ENCODE measurements around the gene HMBS.
"Not testable (repeated sequence)": the region's sequence is repeated elsewhere in the genome, so short reads cannot be mapped to it uniquely, and the experiment has no call there.

HMBS gene

DNA sequence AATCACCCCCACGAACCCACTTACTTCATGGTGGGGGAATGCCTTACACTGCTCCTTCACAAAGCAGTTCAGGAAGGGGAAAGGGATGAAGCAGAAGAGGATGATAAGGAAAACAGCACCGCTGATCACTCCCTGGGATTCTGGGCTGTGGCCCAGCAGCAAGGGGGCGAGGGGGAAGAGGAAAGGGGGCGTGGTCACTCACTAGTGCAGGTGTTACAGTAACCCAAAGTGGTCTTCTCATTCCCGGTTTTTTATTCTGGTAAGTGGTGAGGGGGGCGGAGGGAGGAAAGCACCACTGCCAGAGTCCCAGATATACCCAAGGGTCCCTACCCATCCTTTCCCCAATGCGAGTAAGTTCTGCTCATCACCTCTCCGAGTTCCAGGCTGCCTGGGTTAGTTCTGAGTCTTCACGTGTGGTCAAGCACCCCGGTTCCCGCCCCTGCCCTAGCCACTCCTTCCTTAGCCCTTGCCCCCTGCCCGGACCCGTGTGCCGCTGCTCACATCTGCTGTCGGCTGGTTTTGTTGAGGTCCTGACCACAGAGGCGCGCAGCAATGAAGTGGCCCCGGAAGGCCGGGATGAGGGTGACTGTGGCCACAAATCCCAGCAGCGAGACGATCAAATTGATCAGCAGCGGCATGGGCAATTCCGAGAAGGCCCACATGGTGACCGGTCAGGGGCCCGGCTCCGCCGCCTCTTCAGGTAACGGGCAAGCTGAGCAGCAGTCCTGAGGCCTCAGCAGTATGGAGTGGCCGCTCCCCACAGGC lies 16.5 kb downstream of the HMBS start:
- no peak for DNase-seq (ENCODE audit: low read depth in 3 of 3)

DNA sequence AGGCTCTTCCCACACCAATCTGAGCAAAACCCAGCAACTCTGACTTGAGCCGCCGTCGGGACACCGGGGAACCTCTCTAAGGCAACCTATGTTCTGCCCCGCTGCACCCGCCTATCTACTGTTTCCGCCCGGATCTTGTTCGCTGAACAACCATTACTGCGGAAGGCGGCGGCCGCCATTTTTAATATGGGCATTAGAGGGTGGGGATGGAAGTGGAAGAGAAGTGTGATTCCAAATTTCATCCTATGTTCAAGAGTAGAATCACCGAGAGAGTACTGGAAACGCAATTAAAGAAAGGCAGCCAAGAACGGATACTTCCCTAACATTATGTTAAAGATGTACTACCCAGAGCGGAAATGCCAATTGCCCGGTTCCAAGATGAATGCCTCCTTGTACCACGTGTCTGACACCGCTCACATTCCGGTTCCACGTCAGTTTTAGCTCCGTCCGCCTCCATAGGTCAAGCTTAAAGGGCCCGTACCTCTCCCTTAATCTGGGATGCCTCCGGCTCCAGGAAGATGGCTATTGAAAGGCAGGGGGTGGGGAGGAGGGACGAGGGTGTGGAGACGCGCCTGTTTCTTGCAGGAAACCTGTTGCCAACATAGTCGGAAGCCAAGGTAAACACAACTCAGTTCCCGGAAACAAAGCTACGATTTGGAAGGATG lies 17.2 kb downstream of the HMBS start, which contains the start of gene DPAGT1:
Gene DPAGT1, minus strand, starts transcription at position 95 of the 665 bp plus-strand sequence. CDS start 198 bp downstream, outside the sequence.
- DNase-seq (ENCODE audit: low read depth in 3 of 3), result peak; percentile 65 to 78 (median 67)

DNA sequence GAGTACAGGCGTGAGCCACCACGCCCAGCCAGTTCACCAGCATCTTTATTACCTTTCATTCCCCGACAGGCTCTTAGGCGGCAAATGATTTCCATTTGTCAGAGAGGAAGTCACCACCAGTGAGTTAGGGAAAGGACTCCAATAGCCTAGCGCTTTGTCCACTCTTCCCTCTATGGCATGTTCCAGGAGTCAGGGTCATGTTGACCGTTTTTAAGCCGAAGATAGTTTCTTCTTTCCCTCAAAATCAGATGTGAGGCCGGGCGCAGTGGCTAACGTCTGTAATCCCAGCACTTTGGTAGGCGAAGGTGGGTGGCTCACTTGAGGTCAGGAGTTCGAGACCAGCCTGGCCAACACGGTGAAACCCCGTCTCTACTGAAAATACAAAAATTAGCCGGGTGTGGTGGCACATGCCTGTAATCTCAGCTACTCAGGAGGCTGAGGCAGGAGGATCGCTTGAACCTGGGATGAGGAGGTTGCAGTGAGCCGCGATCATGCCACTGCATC lies 18.5 kb downstream of the HMBS start:
- DNase-seq (ENCODE audit: low read depth in 3 of 3), result not testable (repeated sequence)

DNA sequence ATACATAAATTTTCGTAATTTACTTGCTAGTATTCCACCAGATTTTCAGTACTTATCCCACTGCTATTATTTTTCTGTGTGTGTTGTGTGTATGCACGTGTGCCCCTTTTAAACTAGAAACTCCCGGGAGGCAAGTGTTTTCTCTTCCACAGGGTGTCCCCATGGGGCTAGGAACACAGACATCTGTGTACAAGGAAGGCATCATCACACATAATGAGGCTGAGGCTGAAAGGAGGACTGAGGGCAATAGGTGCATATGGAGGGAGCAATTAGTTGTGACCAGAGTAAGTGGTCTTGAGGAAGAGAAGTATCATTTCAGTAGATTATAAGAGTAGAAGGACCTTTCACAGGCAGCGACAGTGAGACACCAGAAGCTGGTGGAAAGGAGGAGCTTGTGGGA lies 19.1 kb downstream of the HMBS start:
- no peak for DNase-seq (ENCODE audit: low read depth in 3 of 3)

DNA sequence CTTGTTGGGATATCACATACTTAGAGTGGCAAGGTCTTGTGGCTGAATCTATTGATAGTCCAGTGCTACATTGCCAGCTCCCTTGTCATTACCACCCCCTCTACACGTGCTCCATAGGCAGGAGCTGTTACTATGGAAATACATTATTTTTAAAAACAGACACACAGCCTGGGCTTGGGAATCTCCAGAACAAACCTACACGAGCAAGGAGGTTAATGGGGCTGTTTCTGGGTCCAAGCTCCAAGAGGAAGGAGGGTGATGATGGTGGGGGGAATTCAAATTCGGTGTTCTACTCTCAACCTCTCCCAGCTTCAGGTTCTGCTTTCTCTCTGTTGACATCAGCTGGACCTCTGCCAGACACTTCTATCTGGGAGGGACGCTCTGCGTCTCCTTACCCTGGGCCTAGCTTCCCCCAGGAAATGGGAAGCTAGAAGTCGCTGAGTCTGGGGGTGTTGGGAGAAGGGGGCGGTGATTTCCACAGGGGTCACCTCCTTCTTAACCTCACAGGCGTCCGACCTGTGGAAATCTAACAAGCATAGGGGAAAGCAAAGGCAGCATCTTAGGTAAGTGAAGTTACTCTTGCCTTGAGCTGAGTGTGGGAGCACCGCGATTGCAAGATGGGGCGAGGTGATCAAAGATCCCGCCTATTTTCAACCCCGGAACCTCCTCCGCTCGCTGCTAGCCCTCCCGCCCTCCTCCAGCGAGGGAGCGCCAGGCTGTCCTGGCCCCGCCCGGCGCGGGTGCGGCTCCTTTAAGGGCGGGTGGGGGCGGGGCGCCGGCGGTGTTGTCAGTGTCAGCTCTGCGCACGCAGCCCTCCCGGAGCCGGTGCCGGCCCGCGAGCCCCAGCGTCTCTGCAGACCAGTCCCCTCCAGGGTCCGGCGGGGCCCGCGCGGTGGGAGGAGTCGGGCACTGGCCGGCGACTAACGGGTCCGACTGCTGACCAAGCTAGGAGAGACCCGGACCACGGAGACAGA lies 22.2 kb downstream of the HMBS start, which contains the start of gene C2CD2L:
Gene C2CD2L, plus strand, starts transcription at position 781 of the 974 bp plus-strand sequence. CDS start 398 bp downstream, outside the sequence.
- peak; percentile 76 to 87 (median 79) for DNase-seq (ENCODE audit: low read depth in 3 of 3)

DNA sequence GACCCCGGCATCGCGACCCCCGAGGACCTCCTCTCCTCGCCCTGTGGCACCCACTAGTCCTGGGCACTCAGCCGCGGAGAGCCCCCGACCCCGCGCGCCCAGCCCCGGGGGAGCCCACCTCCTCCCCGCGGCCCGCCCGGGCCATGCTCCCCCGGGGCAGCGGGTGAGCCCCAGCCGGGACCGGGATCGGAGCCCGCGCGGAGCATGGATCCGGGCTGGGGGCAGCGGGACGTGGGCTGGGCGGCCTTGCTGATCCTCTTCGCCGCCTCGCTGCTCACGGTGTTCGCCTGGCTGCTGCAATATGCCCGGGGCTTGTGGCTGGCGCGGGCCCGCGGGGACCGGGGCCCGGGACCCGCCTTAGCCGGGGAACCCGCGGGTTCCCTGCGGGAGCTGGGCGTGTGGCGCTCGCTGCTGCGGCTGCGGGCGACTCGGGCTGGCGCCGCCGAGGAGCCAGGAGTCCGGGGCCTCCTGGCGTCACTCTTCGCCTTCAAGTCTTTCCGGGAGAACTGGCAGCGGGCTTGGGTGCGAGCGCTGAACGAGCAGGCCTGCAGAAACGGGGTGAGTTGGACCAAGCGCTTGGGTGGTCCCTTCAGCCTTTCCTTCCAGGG lies 23.0 kb downstream of the HMBS start:
- no peak for DNase-seq (ENCODE audit: low read depth in 3 of 3)

DNA sequence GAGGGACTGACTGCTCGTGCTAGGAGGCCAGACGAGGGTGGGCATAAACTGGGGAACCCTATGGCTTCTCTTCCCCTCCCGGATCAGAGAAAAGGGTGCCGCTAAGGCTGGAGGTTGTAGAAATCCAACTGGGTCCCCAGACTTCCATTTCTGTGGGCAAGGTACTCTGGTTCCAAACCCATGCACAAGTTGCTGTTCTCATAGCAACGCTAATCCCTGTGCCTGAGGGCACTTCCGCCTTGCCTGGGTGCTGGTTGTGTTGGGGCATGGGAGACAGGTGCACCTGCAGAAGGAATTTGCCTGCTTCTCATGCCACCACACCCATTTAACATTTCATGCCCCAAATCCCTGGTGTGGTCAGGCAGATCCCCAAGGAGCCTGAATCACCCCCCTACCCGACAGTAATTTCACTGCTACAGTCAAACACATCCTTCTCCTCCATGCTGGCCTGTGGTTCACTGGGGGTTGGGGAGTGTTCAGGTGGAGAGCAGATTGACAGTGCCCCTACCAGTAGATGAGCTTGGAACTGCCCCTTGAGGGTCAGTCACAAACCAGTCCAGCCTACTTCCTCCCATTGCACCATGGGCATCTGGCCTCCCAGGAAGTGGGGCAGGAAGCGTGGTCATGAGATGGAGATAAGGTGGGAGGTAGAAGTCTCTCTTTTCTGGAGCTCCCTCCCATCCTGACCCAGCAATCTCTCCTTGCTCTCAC lies 23.6 kb downstream of the HMBS start:
- DNase-seq (ENCODE audit: low read depth in 3 of 3), result no peak

DNA sequence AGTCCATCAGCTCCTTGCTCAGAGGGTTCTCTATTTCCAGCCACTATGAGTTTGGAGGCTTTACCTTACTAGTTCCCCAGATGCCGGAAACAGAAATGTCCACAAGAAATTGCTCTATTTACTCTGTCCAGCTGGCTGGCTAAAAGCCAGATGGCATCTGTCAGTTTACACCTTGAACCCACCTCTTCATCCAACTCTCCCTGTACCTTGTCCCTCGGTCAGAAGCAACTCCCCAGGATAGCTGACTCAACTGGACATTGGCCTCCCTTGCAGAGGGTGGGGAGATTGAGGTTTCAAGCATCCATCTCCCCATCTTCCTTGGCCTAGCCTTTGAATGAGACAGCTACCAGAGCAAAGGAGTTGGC lies 24.2 kb downstream of the HMBS start:
- DNase-seq (ENCODE audit: low read depth in 3 of 3), result no peak

DNA sequence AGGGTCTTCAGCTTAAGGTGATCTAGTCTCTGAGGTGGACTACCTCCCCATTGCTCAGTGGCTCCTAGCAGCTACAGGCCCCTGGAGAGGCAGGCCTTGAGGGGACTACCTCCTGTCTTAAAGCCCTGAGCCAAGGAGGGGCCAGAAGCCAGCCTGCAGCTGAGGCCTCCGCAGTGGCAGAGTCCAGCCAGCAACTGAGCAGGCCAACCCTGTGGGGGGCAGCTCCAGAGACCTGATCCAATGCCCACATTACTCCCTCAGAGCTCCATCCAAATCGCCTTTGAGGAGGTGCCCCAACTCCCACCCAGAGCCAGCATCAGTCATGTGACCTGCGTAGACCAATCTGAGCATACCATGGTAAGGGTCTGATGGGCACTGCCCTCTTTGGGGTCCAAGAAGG lies 25.2 kb downstream of the HMBS start:
- no peak for DNase-seq (ENCODE audit: low read depth in 3 of 3)

DNA sequence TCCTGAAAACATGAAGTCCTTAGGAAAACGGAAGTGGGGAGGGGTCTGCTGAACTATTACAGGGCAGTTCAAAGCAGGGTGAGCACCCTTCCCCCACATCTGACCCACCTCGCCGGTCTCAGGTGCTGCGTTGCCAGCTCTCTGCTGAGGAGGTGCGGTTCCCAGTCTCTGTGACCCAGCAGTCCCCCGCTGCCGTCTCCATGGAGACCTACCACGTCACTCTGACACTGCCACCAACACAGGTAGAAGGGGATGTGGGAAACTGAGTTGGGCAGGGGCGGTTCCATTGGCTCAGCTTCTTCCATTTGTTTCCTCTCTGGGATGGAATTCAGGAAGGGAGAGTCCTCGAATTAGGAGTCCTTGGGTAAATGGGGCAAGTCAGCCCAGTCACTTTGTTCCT lies 25.8 kb downstream of the HMBS start:
- no peak for DNase-seq (ENCODE audit: low read depth in 3 of 3)

DNA sequence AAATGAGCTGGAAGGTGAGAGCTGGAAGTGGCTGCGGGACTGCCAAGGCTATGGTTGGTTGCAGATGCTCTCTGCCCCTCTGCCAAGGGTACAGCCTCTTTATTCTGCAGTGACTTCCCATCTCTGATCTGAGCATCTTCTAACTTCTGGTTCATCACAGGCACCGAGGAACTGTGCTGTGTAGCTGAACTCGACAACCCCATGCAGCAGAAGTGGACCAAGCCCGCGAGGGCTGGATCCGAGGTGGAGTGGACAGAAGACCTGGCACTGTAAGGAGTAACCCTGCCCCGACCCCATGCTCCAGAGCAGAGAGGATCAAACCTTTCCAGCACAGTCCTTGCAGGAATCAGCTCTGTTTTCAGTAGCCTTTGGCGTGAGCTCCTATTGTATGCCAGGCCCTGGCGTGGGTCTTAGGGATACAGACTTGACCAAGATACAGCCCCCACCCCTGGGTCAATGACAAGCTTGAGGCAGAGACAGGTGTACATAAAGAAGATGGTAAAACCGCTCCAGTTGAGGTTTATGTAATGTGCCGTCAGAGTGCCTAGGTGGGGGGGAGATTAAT lies 26.8 kb downstream of the HMBS start:
- no peak for DNase-seq (ENCODE audit: low read depth in 3 of 3)

DNA sequence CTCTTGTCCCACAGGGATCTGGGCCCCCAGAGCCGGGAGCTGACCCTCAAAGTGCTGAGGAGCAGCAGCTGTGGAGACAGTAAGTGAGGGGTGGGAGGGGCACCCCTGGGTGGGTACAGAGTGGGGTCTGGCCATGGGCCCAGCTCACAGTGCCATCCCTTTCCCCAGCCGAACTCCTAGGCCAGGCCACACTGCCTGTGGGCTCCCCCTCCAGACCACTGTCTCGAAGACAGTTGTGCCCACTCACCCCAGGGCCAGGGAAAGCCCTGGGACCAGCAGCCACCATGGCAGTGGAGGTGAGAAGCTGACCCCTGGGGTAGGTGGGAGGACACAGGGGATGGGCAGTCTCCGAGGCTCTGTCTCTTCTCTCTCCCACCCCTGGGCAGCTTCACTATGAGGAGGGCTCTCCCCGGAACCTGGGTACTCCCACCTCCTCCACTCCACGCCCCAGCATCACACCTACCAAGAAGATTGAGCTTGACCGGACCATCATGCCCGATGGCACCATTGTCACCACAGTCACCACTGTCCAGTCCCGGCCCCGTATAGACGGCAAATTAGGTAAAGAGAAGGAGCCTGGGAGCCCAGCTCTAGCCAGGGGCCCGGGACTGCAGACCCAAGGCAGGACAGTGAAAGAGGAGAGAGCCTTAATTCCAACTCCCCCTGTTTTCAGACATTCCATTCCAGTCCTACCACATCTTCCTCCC lies 27.8 kb downstream of the HMBS start:
- no peak for DNase-seq (ENCODE audit: low read depth in 3 of 3)

DNA sequence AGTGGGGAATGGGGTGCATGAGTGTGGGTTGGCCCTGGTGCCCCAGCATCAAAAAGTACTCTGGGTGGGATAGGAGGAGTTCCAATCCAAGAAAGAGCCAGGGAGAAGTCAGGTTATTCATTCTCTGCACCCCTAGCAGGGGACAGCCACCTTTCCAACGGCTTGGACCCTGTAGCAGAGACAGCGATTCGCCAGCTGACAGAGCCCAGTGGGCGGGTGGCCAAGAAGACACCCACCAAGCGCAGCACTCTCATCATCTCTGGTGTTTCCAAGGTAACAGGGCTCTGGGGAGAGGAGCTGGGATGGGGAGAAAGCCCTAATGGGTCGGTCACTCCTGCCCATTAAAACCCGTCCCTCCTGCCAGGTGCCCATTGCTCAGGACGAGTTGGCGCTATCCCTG lies 29.0 kb downstream of the HMBS start:
- no peak for DNase-seq (ENCODE audit: low read depth in 3 of 3)

DNA sequence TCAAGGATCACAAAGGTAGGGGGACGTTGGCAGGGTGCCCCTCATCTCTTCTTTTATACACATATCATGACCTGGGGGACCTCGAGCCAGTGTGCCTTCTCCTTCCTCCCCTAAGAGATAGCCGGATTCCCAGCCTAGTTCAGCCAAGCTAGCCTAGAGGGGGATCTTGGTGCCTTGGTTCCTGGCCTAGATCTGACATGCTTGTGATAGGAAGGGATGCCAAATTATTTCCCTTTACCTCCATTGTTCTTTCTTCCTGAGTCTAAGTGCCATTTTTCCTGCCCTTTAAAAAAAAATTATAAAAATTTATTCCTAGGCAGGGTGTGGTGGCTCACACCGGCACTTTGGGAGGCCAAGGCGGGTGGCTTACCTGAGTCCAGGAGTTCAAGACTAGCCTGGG lies 29.7 kb downstream of the HMBS start:
- no peak for DNase-seq (ENCODE audit: low read depth in 3 of 3)

DNA sequence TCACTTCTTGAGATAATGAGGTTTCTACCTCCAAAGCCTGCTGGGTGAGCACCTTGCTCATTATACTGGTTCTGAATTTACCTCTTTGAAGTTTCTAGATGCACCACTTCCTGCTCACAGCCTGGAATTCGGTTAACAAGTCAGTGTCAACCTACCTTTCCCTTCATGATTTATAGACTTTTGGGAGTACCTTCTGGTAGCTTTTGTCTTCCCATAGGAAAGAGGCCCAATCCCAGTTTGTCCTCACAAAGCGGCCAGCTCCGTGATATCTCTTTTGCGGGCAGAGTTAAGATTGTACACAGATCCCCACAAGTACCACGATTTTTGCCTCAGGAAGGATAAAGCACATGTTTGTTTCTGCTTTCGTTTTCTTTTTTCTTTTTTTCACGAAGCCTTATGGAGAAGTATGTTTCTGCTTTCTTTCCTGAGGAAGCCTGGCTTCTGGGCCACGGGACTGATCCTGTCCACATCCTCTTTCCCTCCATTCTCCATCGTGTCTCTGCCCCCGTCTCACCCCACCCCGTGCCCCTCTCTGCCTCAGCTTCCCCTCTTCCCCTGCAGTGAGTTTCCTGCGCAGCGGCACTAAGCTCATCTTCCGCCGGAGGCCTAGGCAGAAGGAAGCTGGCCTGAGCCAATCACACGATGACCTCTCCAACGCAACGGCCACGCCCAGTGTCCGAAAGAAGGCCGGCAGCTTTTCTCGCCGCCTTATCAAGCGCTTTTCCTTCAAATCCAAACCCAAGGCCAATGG lies 31.0 kb downstream of the HMBS start:
- no peak for DNase-seq (ENCODE audit: low read depth in 3 of 3)

DNA sequence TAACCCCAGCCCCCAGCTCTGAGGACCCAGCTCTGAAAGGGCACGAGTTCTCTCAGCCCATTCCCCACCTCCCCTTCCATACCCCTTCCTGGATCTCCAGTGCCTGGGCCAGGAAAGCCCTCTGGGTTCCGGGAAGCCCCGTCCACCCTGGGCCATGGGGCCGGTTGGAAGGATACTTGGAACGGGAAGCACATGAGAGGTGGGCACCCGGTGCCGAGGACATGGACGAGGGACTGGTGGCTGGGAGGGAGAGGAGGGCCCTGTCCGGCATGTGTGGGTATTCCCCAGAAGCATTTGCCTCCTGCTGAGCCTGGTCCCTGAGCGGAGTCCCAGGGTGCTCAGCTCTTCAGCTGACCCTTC lies 31.5 kb downstream of the HMBS start:
- no peak for DNase-seq (ENCODE audit: low read depth in 3 of 3)

DNA sequence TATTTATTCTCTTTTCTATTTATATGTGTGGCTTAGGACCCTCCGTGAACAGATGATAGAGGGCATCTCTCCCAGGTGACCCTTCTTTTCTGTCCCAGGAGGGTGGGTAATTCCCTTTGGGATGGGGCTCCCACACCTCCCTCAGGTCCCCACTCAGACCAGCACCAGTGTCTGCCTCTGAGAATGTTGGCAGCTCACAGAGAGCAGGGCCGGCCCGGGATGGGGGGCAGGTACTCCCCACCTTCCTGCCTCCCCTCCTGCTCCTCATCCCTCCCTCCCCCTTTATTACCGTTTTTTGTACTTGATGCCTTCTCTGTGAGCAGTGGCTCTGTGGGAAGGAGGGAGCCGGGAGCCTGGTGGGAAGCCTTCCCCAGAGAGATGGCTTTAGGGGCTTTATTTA lies 31.9 kb downstream of the HMBS start:
- no peak for DNase-seq (ENCODE audit: low read depth in 3 of 3)

DNA sequence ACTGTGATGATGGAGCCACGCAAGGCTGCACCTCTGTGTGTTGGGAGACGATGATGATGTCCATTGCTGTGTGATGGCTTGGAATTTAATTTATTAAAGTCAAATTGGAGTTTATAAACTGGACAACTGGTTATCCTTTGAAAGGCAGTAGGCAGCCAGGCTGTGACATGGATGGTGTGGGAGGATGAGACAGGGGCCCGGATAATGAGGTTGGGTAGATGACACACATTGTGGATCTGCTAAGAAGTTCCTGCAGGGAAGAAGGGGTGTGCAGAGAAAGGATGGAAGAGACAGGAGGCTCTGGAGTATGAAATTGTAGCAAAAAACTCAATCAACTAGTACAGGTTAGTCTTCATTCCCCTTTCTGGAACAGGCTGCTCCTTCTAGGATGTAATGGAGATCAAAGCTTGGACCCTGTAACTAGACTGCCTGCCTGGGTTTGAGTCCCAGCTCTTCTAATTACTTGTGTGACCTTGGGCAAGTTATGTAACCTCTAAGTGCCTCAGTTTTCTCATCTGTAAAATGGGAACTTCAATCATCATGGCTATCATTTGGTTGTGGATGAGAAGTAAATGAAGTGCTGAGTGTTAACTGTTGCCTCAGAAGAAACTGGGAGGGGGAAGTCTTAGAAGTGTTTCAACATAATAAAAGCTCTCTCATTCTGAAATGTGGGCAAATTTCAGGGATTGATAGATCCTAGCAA lies 32.5 kb downstream of the HMBS start:
- DNase-seq (ENCODE audit: low read depth in 3 of 3), result no peak

DNA sequence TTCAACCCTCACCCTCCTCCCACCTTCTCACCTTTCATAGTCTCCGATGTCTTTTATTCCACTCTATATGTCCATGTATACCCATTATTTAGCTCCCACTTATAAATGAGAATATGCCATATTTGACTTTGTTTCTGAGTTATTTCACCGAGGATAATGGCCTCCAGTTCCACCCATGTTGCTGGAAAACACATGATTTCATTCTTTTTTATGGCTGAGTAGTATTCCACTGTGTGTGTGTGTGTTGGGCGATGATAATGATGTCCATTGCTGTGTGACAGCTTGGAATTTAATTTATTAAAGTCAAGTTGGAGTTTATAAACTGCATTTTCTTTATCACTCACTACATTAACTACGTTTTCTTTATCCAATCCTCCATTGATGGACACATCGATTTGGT lies 33.5 kb downstream of the HMBS start:
- no peak for DNase-seq (ENCODE audit: low read depth in 3 of 3)
